CD14-positive monocyte (primary cell): ENCODE measurements around the gene CEP55. TPM values are rescaled to one million over a fixed set of nuclear protein-coding genes. Genes with fewer than 3 reads are reported as not detected.

Experiments
- DNase-seq, 3 donors: peaks; one replicate each; pipeline ENCODE4 v3.0.0-alpha.2; 2011 to 2022
- H2AFZ ChIP-seq: 2 replicates; pipeline ENCODE4 v1.6.0; 2012; ENCODE audit warnings: mild to moderate bottlenecking, low read depth, low read length, inconsistent platforms; ENCODE audit not compliant: insufficient read depth, poor library complexity, severe bottlenecking
- H3K27ac ChIP-seq, 2 donors: 1 replicate in 1 of 2; 2 replicates in 1 of 2; pipeline ENCODE4 v1.5.1; 2012 to 2013; ENCODE audit warnings: low read length in 2 of 2, control low read depth in 1 of 2, inconsistent platforms in 1 of 2, low read depth in 1 of 2, mild to moderate bottlenecking in 1 of 2
- H3K27me3 ChIP-seq, 2 donors: one replicate each; pipeline versions ENCODE4 v1.6.0 to v1.6.1; 2011 to 2013; ENCODE audit warnings: low read length in 2 of 2; ENCODE audit not compliant: control insufficient read depth in 2 of 2, insufficient read depth in 2 of 2
- H3K36me3 ChIP-seq, 2 donors: replicated peaks in 1 of 2; 1 replicate in 1 of 2; 2 replicates in 1 of 2; pipeline versions ENCODE4 v1.5.1 to v1.6.1; 2012 to 2013; ENCODE audit warnings: low read length in 2 of 2, control low read depth in 1 of 2, inconsistent platforms in 1 of 2, mild to moderate bottlenecking in 1 of 2; ENCODE audit not compliant: insufficient read depth in 2 of 2, control insufficient read depth in 1 of 2
- H3K4me1 ChIP-seq, 2 donors: 1 replicate in 1 of 2; 2 replicates in 1 of 2; pipeline versions ENCODE4 v1.5.1 to v1.6.1; 2012 to 2013; ENCODE audit warnings: low read length in 2 of 2, control low read depth in 1 of 2, inconsistent platforms in 1 of 2, mild to moderate bottlenecking in 1 of 2, moderate library complexity in 1 of 2; ENCODE audit not compliant: insufficient read depth in 2 of 2, control insufficient read depth in 1 of 2
- H3K4me2 ChIP-seq: replicated peaks from 2 replicates; pipeline ENCODE3; 2012; ENCODE audit warnings: low read length, moderate library complexity, mild to moderate bottlenecking; ENCODE audit not compliant: poor library complexity, severe bottlenecking; ENCODE audit errors: extremely low read depth
- H3K4me3 ChIP-seq, 3 experiments: fragments of 200-600 bp in 1 of 3; sonication (generic) in 1 of 3; replicated peaks in 1 of 3; 1 replicate in 2 of 3; 2 replicates in 1 of 3; pipeline ENCODE4 v1.5.1; 2011 to 2013; ENCODE audit warnings: low read length in 3 of 3, mild to moderate bottlenecking in 3 of 3, control low read depth in 2 of 3, low read depth in 2 of 3, inconsistent platforms in 1 of 3, moderate library complexity in 1 of 3
- H3K79me2 ChIP-seq: 2 replicates; pipeline ENCODE4 v1.6.0; 2012; ENCODE audit warnings: mild to moderate bottlenecking, control low read depth, inconsistent platforms, low read length, moderate library complexity; ENCODE audit not compliant: insufficient read depth
- H3K9ac ChIP-seq: 2 replicates; pipeline ENCODE4 v1.6.0; 2017; ENCODE audit warnings: low read length, mild to moderate bottlenecking; ENCODE audit not compliant: insufficient read depth, poor library complexity, severe bottlenecking
- H3K9me3 ChIP-seq, 2 donors: replicated peaks in 1 of 2; 1 replicate in 1 of 2; 2 replicates in 1 of 2; pipeline versions ENCODE4 v1.5.1 to v1.6.1; 2012 to 2013; ENCODE audit warnings: low read length in 2 of 2, control low read depth in 1 of 2; ENCODE audit not compliant: control insufficient read depth in 1 of 2, insufficient read depth in 1 of 2
- H4K20me1 ChIP-seq: 2 replicates; pipeline ENCODE4 v1.6.0; 2012; ENCODE audit warnings: mild to moderate bottlenecking, low read length, control low read depth, moderate library complexity; ENCODE audit not compliant: insufficient read depth
- H3K27ac Mint-ChIP-seq, 7 donors: one replicate each; pipeline ENCODE4 v1.8.0; 2020; ENCODE audit warnings: mild to moderate bottlenecking in 7 of 7, mixed read lengths in 7 of 7, moderate library complexity in 6 of 7, inconsistent platforms in 2 of 7
- H3K27me3 Mint-ChIP-seq, 3 donors: one replicate each; pipeline ENCODE4 v1.8.0; 2021 to 2022; ENCODE audit warnings: low read depth in 3 of 3, mild to moderate bottlenecking in 3 of 3, mixed read lengths in 3 of 3, moderate library complexity in 3 of 3, inconsistent platforms in 1 of 3
- H3K36me3 Mint-ChIP-seq, 2 donors: one replicate each; pipeline ENCODE4 v1.8.0; 2020; ENCODE audit warnings: mixed read lengths in 2 of 2, inconsistent platforms in 1 of 2, mild to moderate bottlenecking in 1 of 2
- H3K4me1 Mint-ChIP-seq: one replicate; pipeline ENCODE4 v1.8.0; 2020; ENCODE audit warnings: mild to moderate bottlenecking, mixed read lengths
- H3K4me3 Mint-ChIP-seq, 2 donors: one replicate each; pipeline ENCODE4 v1.8.0; 2020; ENCODE audit warnings: mild to moderate bottlenecking in 2 of 2, mixed read lengths in 2 of 2, moderate library complexity in 1 of 2
- H3K9me3 Mint-ChIP-seq, 7 donors: one replicate each; pipeline ENCODE4 v1.8.0; 2020 to 2022; ENCODE audit warnings: mixed read lengths in 7 of 7, mild to moderate bottlenecking in 6 of 7, moderate library complexity in 6 of 7, inconsistent platforms in 2 of 7
- CTCF ChIP-seq: fragments of 200-600 bp; IDR thresholded peaks from one replicate; pipeline ENCODE4 v1.8.0; 2022; ENCODE audit warnings: antibody characterized with exemption, mild to moderate bottlenecking
- WGBS: methylation state at CpG from one replicate; pipeline ENCODE4 v1.1.5; 2013; ENCODE audit warnings: missing lambda C conversion rate; ENCODE audit not compliant: insufficient coverage; 5-methylcytosine and 5-hydroxymethylcytosine counted together
- intact Hi-C, 2 donors: fragments of 100-400 bp; cut with micrococcal nuclease; formaldehyde crosslinking; loops; one replicate each; pipeline versions ENCODE4 v1.15.0 to v1.15.1; 2023
- polyA plus RNA-seq, 3 donors: library from polyadenylated mRNA; depleted of rRNA in 1 of 3; unstranded in 2 of 3; stranded (reverse) in 1 of 3; fragments of 300-500 nt in 2 of 3; fragments of >200 nt in 1 of 3; fragmentation: Illumina TruSeq in 2 of 3; gene quantifications; 1 replicate in 2 of 3; 2 replicates in 1 of 3; pipeline ENCODE4 v1.2.3, GENCODE V29; 2012 to 2021

Gene CEP55
- polyA plus RNA-seq, 3 donors = 0.05 to 0.26 TPM; not detected in 1

DNA sequence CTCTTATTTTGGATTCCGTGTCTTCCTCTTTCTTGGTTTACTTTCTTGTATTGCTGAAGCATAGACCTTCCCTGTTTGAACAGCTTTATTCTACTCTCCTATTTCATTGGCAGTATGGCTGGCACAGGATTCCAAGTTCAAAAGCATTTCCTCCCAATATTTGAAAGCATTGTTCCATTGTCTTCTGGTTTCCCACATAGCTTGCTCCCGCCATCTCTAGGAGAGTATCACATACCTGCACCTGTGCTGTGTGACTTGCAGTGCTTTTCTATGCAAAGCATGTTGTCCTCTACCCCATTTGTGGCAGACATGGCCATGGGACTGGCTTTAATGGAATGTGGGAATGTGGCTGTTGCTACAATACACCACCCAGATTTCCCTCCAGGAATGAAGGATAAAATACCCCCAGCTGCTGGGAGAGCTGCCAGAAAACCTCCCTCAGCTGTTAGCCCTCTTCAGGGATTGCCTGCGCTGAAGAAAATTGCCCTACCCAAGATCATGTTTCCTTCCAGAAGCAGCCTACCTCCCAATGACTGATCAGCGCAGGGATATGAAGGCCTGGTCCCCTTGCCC, 7.4 kb upstream of the CEP55 start:
- H3K9me3 Mint-ChIP-seq = no peaks in the 10 kb centered on the region
- H3K27me3 Mint-ChIP-seq = peaks cover 2 to 11% (median 6%) of the 10 kb centered on the region in 3 donors
- WGBS = 89% methylated on average over 4 of the region's 4 CpGs
- Histone ChIP-seq H3K36me3 (no peaks in the 10 kb centered on the region), H3K4me2 (no peak overlapping the region), H3K9ac (no peak overlapping the region), H3K9me3 (no peaks in the 10 kb centered on the region), H3K27ac (no peak overlapping the region), H3K27me3 (no peaks in the 10 kb centered on the region), H2AFZ (no peak overlapping the region), H4K20me1 (no peaks in the 10 kb centered on the region), H3K4me1 (no peaks in the 10 kb centered on the region), H3K4me3 (no peak overlapping the region), H3K79me2 (no peaks in the 10 kb centered on the region)
- peak overlapping the region in 1 of 7 donors; percentile 39 for H3K27ac Mint-ChIP-seq
- no peaks in the 10 kb centered on the region for H3K36me3 Mint-ChIP-seq
- TF ChIP-seq CTCF = no peak
- intact Hi-C loops = no loop called here
- H3K4me1 Mint-ChIP-seq = no peaks in the 10 kb centered on the region
- DNase-seq = no peak
- H3K4me3 Mint-ChIP-seq = no peak overlapping the region

GRCh38 chr10:93491602-93492121, 4.8 kb upstream of the CEP55 start:
- WGBS = 100% methylated on average over 1 of the region's 2 CpGs
- Histone ChIP-seq H3K4me3 (no peak overlapping the region), H3K9me3 (no peaks in the 10 kb centered on the region), H2AFZ (no peak overlapping the region), H3K9ac (no peak overlapping the region), H3K36me3 (no peaks in the 10 kb centered on the region), H3K4me2 (no peak overlapping the region), H3K4me1 (peaks cover 5 to 9% of the 10 kb centered on the region in 2 donors), H3K27ac (no peak overlapping the region), H4K20me1 (no peaks in the 10 kb centered on the region), H3K79me2 (peaks cover 3% of the 10 kb centered on the region), H3K27me3 (no peaks in the 10 kb centered on the region)
- TF ChIP-seq CTCF = no peak
- Mint-ChIP-seq H3K4me3 (no peak overlapping the region), H3K27me3 (peaks cover 3 to 11% (median 6%) of the 10 kb centered on the region in 3 donors), H3K9me3 (no peaks in the 10 kb centered on the region), H3K36me3 (no peaks in the 10 kb centered on the region), H3K4me1 (peaks cover 6% of the 10 kb centered on the region), H3K27ac (peak overlapping the region in 1 of 7 donors; percentile 52)
- intact Hi-C loops = no loop called here
- no peak for DNase-seq
